Parietal lobe (tissue), 1 donor: ENCODE results near the gene TEX19. TPM values are rescaled to one million over a fixed set of nuclear protein-coding genes. Genes with fewer than 3 reads are reported as not detected.

Experiments
- total RNA-seq: library from RNA; depleted of rRNA; stranded (reverse); fragments of >200 nt; gene quantifications from one replicate; pipeline ENCODE4 v1.2.3, GENCODE V29; 2014

TEX19 gene, protein sequence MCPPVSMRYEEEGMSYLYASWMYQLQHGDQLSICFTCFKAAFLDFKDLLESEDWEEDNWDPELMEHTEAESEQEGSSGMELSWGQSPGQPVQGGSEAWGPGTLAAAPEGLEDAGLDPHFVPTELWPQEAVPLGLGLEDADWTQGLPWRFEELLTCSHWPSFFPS
- total RNA-seq, result not detected

DNA sequence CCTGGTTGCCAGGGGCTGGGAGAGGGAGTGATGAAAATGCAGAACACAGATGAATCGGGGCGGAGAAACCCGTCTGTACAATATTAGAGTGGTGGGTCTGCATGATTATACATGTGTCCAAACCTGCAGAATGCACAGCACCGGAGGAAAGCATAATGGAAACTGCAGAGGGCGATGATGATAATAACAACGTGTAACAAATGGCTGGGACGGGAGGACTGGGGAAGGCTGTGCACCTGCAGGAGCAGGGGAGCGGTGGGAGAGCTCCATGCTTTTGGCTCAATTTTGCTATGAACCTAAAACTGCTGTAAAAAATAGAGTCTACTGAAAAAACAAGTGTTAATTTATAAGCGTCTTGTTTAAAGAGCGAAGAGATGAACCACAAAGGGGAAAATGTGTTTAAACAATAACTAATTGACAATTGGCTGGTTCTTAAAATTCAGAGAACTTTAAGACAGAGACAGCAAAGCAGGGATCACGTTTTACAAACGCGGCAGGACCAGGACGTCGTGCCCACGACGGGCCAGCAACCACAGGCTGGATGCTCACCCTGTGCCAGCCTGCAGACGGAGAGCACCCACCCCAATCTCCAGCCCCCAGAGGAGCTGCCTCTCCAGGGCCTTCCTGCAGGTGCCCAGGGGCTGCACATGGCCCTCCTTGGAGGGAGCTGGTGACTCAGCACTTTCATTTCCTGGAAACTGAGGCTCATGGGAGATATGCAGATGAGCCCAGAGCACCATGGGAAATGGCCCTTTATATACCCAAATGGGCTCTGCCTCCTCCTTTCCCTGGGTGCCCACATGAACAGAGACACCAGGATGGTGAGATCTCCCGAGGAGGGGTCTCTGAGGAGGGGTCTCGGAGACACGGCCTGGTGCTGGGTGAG is at the start of gene TEX19:
Gene TEX19, plus strand, starts transcription at position 783 of the 886 bp plus-strand sequence. CDS start 2,904 bp downstream, outside the sequence.

DNA sequence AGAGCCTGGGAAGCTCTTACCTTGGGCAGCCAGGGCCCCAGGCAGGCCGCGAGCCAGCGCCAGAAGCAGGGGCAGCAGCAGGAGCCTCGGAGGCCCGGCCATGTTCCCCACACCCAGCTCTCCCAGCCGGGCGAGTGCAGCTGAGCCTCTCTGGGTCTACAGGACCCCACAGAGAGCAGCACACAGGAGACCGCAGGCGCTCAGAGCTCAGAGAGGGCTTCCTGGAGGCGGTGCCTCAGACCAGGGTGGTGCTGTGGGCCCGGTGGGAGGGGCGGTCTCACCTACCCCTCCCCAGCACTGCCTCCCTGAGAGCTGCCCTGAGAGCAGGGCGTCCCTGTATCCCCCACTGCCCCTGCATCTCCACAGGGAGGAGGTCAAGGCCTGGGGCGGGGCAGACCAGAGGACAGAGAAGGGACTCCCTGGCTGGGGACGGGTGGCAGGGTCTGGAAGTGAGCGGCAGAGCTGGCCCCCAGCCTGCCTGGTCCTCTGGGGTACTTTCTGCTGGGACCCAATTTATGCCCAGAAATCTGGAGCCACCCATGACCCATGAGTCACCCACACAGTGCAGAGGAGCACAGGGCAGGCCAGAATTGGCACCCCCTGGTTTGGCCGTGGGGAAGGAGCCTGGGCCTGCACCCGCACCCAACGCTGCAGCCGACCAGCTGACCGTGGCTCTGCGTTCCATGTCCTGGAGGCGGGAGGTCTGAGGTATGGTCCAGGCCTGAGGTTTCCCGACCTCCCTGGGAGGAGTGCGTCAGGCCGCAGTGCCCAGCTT is 41.5 kb upstream of the TEX19 start, which contains the start of gene CD7:
Gene CD7, minus strand, starts transcription at position 215 of the 775 bp plus-strand sequence. Its CDS starts 113 bp downstream, at position 102.

DNA sequence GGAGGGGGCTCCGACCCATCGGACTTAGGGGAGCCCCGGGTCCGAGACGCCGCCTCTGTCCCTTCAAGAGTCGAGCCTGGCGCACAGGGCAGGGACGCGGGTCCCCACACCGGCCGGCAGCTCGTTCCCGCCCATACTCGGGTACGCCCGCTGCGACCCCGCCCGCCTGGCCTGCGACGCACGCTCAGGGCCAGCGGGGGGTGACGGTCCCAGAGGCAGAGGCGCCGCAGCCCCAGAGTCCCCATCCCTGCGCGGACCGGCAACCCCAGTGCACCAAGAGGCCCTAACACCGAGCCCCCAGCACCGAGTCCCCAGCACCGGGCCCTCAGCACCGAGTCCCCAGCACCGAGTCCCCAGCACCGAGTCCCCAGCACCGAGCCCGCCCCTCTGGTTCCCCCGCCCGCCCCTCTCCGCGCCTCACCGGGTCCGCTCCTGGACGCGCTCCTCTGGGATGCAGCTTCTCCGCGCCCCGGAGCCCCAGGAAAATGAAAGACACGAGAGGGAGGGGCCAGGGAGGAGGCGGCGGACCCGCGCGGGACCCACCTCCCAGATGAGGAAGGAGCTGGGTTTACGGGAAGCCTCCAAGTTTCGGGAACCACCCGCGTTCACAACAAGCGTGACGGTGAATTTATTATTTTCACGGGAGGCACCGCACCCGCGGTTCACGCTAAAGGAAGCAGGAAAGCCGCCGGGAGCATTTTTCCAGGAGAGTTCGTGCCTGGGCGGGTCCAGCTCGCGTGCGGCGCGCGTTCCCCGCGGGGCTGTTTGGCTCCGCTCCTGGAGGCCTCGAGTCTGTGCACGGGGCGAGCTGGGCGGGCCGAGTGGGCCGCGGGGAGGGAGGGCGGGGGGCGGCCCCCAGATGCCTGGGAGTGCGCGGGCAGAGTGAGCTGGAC is 25.5 kb upstream of the TEX19 start, which contains the start of gene SECTM1:
Gene SECTM1, minus strand, starts transcription at position 488 of the 893 bp plus-strand sequence. CDS start 6,526 bp downstream, outside the sequence.

DNA sequence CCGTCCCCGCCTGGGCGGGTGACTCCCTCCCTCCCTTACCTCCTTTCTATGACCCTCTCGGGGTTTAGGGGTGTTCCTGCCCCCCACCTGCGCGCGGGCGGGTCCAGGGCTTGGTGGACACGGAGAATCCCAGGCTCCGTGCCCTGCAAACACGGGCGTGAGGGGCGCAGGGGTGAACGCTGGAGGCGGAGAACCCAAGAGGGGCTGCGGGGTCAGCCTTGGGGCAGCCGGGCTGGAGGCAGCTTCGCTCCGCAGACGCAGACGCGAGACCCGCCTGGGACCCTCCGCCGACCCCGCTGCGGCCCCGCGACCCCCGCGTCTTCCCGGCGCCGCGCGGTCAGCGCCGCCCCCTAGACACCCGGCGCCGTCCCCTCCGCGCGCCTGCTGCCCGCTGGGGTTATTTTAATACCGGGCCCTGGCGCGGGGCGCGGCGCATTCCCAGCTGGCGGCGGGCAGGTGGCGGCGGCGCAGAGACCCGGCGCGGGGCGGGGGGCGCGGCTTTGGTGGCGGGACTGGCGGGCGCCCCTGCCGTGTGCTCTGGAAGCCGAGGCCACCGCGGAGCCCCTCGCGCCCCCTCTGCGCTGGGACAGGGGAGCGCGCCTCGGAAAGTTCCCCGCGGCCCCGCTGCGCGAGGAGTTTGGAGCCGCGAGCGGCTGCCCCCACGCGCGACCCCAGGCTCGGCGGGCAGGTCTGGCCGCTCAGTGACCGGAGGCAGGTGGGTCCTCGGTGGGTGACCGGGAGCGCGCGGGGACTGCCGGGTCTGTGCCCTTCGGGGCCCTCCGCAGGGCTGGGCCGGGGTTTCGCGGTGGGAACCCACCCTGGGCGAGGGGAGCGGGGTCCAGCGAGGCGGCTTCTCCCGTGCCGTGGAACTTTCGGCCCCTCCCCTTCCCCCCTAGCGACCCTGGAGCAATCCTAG is 12.5 kb downstream of the TEX19 start, which contains the start of gene UTS2R:
Gene UTS2R, plus strand, starts transcription at position 433 of the 916 bp plus-strand sequence. CDS start 2,560 bp downstream, outside the sequence.

Other genes with a start within 250 kb of the TEX19 start
- 72.0 TPM for gene CCDC57, start 146.4 kb upstream of the TEX19 start, total RNA-seq
- gene SLC16A3, start 130.2 kb upstream of the TEX19 start, total RNA-seq, result 2.8 TPM
- gene CSNK1D, start 85.5 kb upstream of the TEX19 start, total RNA-seq, result 42.3 TPM
- not detected for gene CD7, start 41.6 kb upstream of the TEX19 start, total RNA-seq
- gene SECTM1, start 25.5 kb upstream of the TEX19 start, total RNA-seq, result not detected
- not detected for gene UTS2R, start 12.5 kb downstream of the TEX19 start, total RNA-seq
- 31.9 TPM for gene HEXD, start 59.1 kb downstream of the TEX19 start, total RNA-seq
- gene OGFOD3, start 59.3 kb downstream of the TEX19 start, total RNA-seq, result 16.6 TPM
- gene CYBC1, start 91.5 kb downstream of the TEX19 start, total RNA-seq, result 35.4 TPM
- gene NARF, start 99.5 kb downstream of the TEX19 start, total RNA-seq, result 78.6 TPM
- 64.5 TPM for gene FOXK2, start 160.5 kb downstream of the TEX19 start, total RNA-seq